GM23248 (cell line): ENCODE measurements around the gene ZNF681.

Experiments used
- EZH2 ChIP-seq: fragments of 200-600 bp; sonication (generic); IDR thresholded peaks from 2 replicates; pipeline ENCODE4 v1.6.1; 2018; ENCODE audit warnings: antibody characterized with exemption, mild to moderate bottlenecking; ENCODE audit not compliant: insufficient read depth, poor library complexity, severe bottlenecking
- EZH2phosphoT487 ChIP-seq: fragments of 200-600 bp; sonication (generic); IDR thresholded peaks from 2 replicates; pipeline ENCODE4 v1.6.1; 2018; ENCODE audit warnings: antibody characterized with exemption, moderate library complexity, mild to moderate bottlenecking, low read depth; ENCODE audit not compliant: insufficient read depth

DNA sequence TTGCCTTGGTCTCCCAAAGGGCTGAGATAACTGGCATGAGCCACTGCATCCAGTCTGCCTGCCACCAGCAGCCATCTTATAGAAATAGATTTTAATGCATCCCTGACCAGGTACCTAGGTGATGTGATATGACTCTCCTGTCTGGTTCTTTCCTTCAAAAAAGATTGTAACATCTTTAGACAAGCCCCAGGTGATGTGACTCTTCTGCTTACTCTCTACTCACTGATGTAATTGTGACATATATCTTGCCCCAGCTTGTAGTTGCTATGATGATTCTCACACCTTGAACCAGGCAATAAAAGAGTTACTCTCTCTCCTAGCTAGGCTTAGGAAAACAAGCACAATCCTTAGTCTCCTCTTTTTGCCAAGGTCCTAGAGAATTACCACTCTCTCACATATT lies 30.6 kb upstream of the ZNF681 start:
- TF ChIP-seq EZH2phosphoT487 (no peak), EZH2 (no peak)
